CMK (cell line): ENCODE measurements around the gene CHRDL2.

Source experiments
- DNase-seq: peaks from one replicate; pipeline ENCODE4 v3.0.0-alpha.2; 2010; ENCODE audit warnings: low read depth

CHRDL2 gene

DNA sequence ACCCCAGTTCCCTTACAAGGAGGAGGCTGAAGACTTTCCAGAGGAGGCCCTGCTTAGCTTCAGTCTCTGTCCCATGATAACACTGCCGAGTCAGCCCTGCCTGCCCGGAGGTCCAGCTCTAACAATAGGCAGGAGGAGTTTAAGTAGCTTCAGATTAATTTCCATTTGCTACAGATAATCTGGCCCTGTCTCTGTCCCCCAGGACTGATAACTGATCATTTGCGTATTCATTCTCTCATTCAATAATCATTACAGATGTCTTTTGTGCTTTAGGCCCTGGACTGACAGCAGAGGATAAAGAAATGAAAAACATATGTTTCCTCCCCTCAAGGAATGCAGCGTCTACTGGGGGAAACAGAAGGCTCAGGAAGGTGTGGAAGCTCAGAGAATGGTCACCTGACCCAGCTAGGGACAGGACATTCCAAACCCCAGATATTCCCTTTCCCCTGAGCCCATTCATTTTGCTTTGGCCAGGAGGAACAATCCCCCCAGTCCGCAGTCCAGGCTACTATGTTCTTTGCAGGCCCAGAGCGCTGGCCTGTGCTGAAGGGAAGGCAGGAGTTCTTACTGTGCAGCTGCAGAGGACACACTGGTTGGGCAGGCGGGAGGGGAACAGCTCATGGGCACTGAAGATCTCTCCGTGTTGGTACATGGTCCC lies 20.8 kb downstream of the CHRDL2 start:
- DNase-seq: no peak

DNA sequence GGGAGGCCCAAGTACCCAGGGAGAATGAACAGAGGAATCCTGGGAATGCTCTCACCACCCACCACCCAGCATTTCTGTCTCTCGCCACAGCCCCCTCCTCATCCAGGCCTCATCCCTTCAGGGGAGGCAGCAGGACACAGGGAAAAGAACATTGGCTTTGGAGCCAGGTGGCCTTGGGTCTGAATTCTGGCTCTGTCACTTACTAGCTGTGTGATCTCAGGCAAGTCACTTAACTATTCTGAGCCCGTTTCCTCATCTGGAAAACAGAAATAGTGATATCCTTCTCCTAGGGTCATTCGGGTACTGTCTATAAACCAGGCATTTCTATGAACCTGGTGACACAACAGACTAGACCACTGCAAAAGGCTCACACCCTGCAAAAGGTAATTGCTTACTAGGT lies 22.1 kb downstream of the CHRDL2 start:
- no peak for DNase-seq

GRCh38 chr11:74707602-74708510 lies 23.4 kb downstream of the CHRDL2 start:
- DNase-seq: no peak

- DNase-seq: no peak
Measured at GRCh38 chr11:74707182-74707581, 24.0 kb downstream of the CHRDL2 start.

- no peak for DNase-seq
Measured at GRCh38 chr11:74703211-74703610, 28.0 kb downstream of the CHRDL2 start.

DNA sequence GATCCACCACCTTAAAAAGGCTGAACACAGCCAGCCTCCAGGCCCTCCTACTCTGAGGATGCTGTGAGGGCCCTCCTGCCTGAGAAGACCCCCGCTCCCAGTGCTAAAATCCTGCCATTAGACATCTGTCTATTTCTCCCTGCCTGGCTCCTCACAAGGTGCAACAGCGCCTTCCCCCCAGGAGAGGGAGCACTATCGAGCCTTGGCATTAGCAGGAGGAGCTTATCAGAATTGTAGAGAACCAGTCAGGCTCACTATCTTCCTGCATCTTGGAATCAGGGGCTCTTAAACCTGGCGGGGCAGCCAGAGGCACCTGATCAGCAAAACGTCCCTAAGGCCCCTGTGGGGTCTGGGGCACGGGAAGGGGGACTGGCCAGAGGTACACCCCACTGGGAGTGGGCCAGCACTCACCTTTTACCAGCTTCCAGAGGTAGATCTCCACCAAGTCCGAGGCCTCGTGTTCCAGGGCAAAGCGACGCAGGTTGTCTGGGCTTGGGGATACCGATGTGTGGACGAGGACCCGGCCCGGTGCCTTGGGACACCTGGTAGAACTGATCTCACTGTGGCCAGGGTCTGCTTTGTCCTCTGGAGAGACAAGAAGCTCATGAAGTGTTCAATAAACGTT lies 28.7 kb downstream of the CHRDL2 start:
- DNase-seq: peak; percentile 46

DNA sequence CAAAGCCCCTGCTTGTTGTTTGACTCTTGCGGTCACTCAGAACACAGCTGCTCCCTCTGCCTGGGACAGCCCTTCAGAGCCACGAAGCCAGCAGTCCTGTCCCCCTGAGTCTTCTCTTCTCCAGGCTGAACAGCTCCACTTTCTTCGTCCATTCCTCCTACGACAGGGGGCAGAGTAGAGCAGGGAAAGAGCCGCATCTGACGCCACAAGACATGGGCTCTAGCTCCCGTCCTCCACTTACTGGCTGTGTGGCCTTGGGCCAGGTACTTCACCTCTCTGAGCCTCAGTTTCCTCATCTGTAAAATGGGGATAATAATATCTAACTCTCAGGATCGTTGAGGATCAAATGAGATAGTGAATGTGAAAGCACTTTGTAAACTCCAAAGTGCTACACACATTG lies 29.9 kb downstream of the CHRDL2 start:
- peak; percentile 27 for DNase-seq

GRCh38 chr11:74699615-74700396 lies 31.4 kb downstream of the CHRDL2 start:
- DNase-seq: no peak

DNA sequence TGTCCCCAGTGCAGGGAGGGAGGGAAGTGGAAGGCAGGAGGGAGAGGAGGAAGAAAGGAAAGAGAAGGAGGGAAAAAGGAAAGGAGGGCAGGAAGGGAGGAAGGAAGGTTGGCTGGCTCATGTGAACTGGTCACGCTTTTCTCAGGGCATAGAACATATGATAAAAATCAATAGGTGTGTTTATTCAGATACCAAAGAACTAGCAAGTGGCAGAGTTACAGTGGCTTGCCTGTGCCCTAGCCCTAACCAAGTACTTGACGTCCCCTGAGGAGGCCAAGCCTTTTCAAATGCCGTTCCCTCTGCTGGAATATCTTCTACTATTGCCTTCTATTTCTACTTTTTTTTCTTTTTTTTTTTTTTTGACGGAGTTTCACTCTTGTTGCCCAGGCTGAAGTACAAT lies 33.5 kb downstream of the CHRDL2 start:
- DNase-seq: no peak

GRCh38 chr11:74696939-74697675 lies 34.1 kb downstream of the CHRDL2 start:
- no peak for DNase-seq

DNA sequence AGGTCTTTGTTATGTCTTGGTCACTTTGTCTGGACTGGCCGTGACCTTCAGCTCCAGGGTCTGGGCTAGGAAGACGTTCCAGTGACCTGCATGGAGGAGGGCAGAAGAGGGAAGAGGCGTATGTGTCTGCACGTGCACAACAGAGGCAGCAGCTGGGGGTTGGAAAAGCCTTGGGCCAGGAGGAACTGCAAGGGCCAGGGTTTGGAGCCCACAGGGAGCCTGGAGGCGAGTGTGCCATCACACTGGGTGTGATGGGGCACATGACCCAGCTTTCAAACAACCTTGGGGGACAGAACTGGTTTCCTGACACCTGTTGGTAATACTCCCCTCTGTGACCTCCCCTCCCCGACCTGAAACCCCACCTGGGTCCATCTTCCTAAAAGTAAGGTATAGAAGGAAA lies 34.7 kb downstream of the CHRDL2 start:
- no peak for DNase-seq

- DNase-seq: no peak
Measured at GRCh38 chr11:74695705-74696280, 35.4 kb downstream of the CHRDL2 start.

GRCh38 chr11:74694136-74694930 lies 36.9 kb downstream of the CHRDL2 start:
- DNase-seq: no peak

DNA sequence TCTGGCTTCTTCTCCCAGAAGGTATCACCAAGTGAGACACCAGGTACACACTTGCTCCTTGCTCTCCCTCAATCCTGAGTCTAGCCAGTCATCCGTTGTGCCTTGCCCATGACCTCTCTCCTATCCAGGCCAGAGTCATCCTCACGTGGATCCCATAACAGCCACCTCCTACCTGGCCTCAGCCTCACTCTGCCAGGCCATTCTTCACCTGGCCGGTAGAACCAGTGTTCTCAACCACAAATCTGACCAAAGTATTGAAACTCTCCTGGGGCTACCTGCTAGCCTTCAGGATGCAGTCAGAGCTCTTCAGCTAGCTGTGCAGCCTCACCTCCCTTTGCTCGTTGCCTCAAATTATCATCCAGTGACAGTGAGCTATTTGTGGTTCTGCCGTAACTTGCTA lies 37.7 kb downstream of the CHRDL2 start:
- DNase-seq: no peak

- DNase-seq: no peak
Measured at GRCh38 chr11:74691755-74692154, 39.5 kb downstream of the CHRDL2 start.

GRCh38 chr11:74689666-74690065 lies 41.6 kb downstream of the CHRDL2 start:
- no peak for DNase-seq

GRCh38 chr11:74687237-74688023 lies 43.8 kb downstream of the CHRDL2 start:
- no peak for DNase-seq

DNA sequence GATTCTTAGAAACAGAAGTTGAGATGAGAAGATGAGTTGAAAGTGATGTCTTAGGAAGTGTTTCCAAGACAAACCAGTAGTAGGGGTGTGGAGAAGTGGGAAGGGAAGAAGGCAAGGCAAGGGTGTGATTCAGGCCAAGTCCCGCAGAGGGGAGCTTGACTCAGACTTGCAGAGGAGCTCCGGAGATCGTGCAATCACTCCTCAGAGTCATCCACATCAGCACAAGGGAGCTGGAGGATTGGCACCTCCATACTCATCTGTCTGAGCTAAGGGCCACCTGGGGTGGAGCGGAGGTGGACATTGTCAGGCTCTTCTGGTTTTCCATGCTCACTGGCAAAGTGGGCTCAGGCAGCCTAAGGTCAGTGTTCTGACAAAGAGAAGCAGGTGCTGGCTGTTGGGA lies 44.4 kb downstream of the CHRDL2 start:
- no peak for DNase-seq

- DNase-seq: no peak
Measured at GRCh38 chr11:74685905-74686304, 45.3 kb downstream of the CHRDL2 start.

DNA sequence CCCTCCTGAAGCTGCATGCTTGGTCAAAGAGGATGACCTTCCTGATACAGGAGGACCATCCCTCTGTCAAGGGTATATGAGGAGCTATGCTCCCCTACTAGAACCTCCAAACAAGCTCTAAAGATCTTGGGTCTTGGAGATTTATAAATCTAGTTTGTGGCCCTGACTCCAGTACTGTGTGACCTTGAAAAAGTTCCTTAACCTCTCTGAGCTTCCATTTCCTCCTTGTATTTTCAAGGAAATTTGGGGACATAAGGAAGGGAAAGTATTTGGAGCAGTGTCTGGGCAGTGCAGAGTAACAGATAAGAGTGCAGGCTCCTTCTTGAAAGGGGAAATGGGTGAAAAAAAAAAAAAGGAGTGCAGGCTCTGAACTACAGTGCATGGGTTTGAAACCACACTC lies 45.9 kb downstream of the CHRDL2 start:
- no peak for DNase-seq
